ENCODE data around the gene CDK5. TPM values are rescaled to one million over a fixed set of nuclear protein-coding genes. Genes with fewer than 3 reads are reported as not detected.

CDK5 gene
- polyA plus RNA-seq, 1 experiment: 23.8 TPM

DNA sequence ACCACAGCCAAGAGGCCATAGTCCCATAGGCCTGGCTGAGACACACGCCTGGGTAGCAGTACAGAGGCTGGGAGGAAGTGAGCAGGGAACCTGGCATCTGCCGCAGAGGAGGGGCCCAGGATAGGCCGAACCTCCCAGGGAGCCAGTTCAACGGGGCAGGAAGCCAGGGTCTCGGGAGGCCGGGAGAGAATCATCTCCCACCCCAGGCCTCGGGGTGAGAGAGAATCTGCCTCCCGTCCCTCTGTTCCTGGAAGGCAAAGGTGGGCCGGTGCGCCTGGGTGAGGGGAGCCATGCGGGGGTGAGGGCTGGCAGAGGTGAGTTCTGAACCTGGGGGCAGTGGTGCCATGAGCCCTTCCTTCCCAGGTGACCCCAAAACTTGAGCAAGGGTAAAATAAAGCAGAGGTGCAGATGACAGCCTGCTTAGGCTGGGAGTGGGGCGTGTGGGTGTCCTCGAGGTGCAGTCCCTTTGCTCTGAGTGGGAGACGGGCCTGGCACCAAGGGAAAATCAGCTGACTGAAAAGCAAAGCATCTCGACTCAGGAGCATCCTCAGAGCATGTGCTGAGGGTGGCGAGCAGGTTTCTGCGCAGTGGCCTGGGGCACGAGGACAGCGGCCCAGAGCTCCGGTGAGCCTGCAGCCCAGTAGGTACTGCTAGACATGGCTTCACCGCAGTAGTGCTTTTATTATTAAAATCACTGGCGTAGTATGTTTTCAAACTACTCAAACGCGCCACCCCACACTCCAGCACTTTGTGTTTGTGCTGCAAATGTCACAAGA lies 44.1 kb upstream of the CDK5 start:
- Histone ChIP-seq H3K27me3 (ENCODE audit: control insufficient read depth, insufficient read depth, low read length) (no peaks in the 10 kb centered on the region), H3K27ac (ENCODE audit: low read depth, low read length) (no peak overlapping the region), H3K9me3 (ENCODE audit: control insufficient read depth, insufficient read depth, low read length) (no peaks in the 10 kb centered on the region), H3K4me3 (ENCODE audit: low read depth, low read length) (no peak overlapping the region)
- ChIA-PET POLR2A (no interaction called here), CTCF (interaction anchor here (0.6 to 2.3 kb wide), 6 partner anchors 9 to 42 kb away, joined by 3 to 13 read pairs (median 5); no protein-coding TSS in a partner anchor)
- DNase-seq (ENCODE audit: low read depth, low spot score): no peak
- no peak for TF ChIP-seq CTCF (IDR thresholded peaks at IDR 0.05; ENCODE audit: low read depth, low read length)

GRCh38 chr7:151100921-151101320 lies 43.2 kb upstream of the CDK5 start:
- Histone ChIP-seq H3K9me3 (ENCODE audit: control insufficient read depth, insufficient read depth, low read length) (no peaks in the 10 kb centered on the region), H3K4me3 (ENCODE audit: low read depth, low read length) (no peak overlapping the region), H3K27me3 (ENCODE audit: control insufficient read depth, insufficient read depth, low read length) (no peaks in the 10 kb centered on the region), H3K27ac (ENCODE audit: low read depth, low read length) (no peak overlapping the region)
- TF ChIP-seq CTCF (IDR thresholded peaks at IDR 0.05; ENCODE audit: low read depth, low read length): no peak
- ChIA-PET POLR2A (no interaction called here), CTCF (interaction anchor here (1.5 kb wide), 1 partner anchor 10 kb away, joined by 5 read pairs; no protein-coding TSS in a partner anchor)
- no peak for DNase-seq (ENCODE audit: low read depth, low spot score)

DNA sequence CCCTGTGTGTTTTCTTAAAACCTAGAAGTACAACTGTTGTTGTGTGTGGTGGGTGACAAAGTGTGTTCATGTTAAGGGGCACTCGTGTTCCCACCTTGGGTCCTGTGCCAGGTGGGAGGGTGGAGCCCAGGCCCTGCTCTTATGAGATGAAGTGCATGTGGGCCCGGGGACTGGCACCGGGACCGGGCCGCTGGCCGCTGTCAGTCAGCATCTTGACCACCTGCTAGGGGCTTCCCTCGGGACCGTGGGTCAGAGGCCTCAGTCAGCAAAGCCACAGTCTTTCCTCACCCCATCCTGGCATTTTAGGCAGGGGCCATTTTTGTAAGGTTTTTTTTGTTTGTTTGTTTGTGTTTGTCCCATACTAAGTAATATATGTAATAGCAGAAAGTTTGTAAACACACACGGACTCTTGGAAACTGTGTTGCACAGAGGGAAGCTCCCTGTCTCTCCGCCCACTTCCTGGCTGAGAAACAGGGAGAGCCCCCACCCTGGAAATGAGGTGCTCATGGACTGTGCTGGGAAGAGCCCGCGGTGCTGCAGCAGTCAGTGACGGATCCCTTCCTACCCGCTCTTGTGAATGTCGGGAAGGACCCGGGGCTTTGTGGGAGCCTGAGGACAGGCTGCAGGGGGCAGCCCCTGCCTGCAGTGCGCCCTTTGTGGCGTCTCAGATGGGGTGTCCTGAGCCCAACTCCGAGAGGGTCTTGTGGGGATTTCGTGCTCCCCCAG lies 42.0 kb upstream of the CDK5 start:
- DNase-seq (ENCODE audit: low read depth, low spot score): no peak
- Histone ChIP-seq H3K27ac (ENCODE audit: low read depth, low read length) (no peak overlapping the region), H3K9me3 (ENCODE audit: control insufficient read depth, insufficient read depth, low read length) (no peaks in the 10 kb centered on the region), H3K27me3 (ENCODE audit: control insufficient read depth, insufficient read depth, low read length) (no peaks in the 10 kb centered on the region), H3K4me3 (ENCODE audit: low read depth, low read length) (no peak overlapping the region)
- TF ChIP-seq CTCF (IDR thresholded peaks at IDR 0.05; ENCODE audit: low read depth, low read length): no peak
- POLR2A ChIA-PET: no interaction called here
- CTCF ChIA-PET: interaction anchor here (0.6 kb wide), 1 partner anchor 42 kb away, joined by 6 read pairs; no protein-coding TSS in a partner anchor

- Histone ChIP-seq H3K9me3 (ENCODE audit: control insufficient read depth, insufficient read depth, low read length) (no peaks in the 10 kb centered on the region), H3K4me3 (ENCODE audit: low read depth, low read length) (no peak overlapping the region), H3K27me3 (ENCODE audit: control insufficient read depth, insufficient read depth, low read length) (no peaks in the 10 kb centered on the region), H3K27ac (ENCODE audit: low read depth, low read length) (no peak overlapping the region)
- no peak for TF ChIP-seq CTCF (IDR thresholded peaks at IDR 0.05; ENCODE audit: low read depth, low read length)
- ChIA-PET CTCF (interaction anchor here (3.2 kb wide), 1 partner anchor 15 kb away, joined by 19 read pairs; no protein-coding TSS in a partner anchor), POLR2A (interaction anchor here (0.6 kb wide), 1 partner anchor 11 kb away, joined by 4 read pairs; no protein-coding TSS in a partner anchor)
- DNase-seq (ENCODE audit: low read depth, low spot score): no peak
Observed at GRCh38 chr7:151095828-151096475, 38.3 kb upstream of the CDK5 start.

All from AG04450 (cell line).